Erythroblast (primary cell): ENCODE results near the gene PEX16.

Experiments
- GATA1 ChIP-seq: IDR thresholded peaks from 2 replicates; pipeline ENCODE4 v1.6.1; 2011; ENCODE audit warnings: low read depth, mild to moderate bottlenecking, control low read depth, low read length, moderate library complexity
- POLR2A ChIP-seq: IDR thresholded peaks from 2 replicates; pipeline ENCODE4 v1.6.1; 2011; ENCODE audit warnings: mild to moderate bottlenecking, low read length

DNA sequence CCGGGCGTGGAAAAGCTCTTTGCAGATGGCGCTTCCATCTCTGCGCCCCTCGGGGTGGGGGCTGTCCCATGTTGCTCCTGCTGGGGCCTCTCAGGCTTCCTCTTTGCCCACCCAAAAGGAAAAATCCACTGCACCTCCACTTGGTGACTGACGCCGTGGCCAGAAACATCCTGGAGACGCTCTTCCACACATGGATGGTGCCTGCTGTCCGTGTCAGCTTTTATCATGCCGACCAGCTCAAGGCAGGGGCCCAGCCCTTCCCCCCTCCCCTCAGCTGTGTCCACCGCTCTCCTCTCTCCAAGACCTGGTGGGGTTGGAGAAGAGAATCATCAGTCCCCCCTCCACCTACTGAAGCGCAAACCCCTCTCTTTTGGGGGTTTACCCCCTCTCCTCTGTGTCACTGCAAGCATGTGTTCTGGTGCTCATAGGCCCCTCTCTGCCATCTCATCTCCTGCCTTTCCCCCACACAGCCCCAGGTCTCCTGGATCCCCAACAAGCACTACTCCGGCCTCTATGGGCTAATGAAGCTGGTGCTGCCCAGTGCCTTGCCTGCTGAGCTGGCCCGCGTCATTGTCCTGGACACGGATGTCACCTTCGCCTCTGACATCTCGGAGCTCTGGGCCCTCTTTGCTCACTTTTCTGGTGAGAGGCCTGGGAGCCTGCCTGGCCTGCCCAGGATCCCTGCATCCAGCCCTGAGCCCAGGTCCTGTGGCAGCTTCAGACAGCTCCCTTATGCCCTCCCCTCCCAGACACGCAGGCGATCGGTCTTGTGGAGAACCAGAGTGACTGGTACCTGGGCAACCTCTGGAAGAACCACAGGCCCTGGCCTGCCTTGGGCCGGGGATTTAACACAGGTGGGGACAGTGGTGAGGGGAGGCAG, 6.6 kb upstream of the PEX16 start:
- TF ChIP-seq POLR2A (no peak), GATA1 (no peak)
